Measurements from ENCODE around the gene TMEM45A. TPM values are rescaled to one million over a fixed set of nuclear protein-coding genes. Genes with fewer than 3 reads are reported as not detected.

Gene TMEM45A
- polyA plus RNA-seq, 1 of the 3 experiments (the other 2 are of a cell fraction): 6.4 TPM

GRCh38 chr3:100609305-100609704 lies 116.9 kb downstream of the TMEM45A start, which contains the start of gene ADGRG7:
ADGRG7 (plus strand) TSS chr3:100609601; CDS start chr3:100609857, 256 bp downstream.
- H3K79me2 ChIP-seq (ENCODE audit: insufficient read depth): no peaks in the 10 kb centered on the region
- no peaks in the 10 kb centered on the region for H4K20me1 ChIP-seq (ENCODE audit: insufficient read depth)
- WGBS (ENCODE audit: low lambda C conversion rate): 50% methylated on average over 2 of the region's 2 CpGs
- no peaks in the 10 kb centered on the region for H3F3A ChIP-seq (replicated peaks; ENCODE audit: insufficient read depth)
- TF ChIP-seq MEF2A (IDR thresholded peaks at IDR 0.05; ENCODE audit: borderline replicate concordance, low read depth) (no peak), NFIC (IDR thresholded peaks at IDR 0.05; ENCODE audit: borderline replicate concordance) (no peak), MAX (IDR thresholded peaks at IDR 0.05; ENCODE audit: low read depth) (no peak), EZH2phosphoT487 (IDR thresholded peaks at IDR 0.05; ENCODE audit: borderline replicate concordance, low read depth) (no peak)
- no peaks in the 10 kb centered on the region; a peak in 1 of 4 replicates for H3K4me1 ChIP-seq (ENCODE audit: control insufficient read depth in 1 of 2, insufficient read depth in 2 of 2, low read depth in 1 of 2, low read length in 1 of 2)
- H3K9ac ChIP-seq: no peak within 1 kb of the TSS
- DNase-seq: no peak
- no peak within 1 kb of the TSS for H2AFZ ChIP-seq (ENCODE audit: low read depth)
- CTCF ChIA-PET: no interaction called here
- POLR2A ChIA-PET: no interaction called here
- no peak within 1 kb of the TSS for H3K4me3 ChIP-seq (ENCODE audit: low read depth in 2 of 2, low read length in 1 of 2)
- H3K27me3 ChIP-seq (ENCODE audit: insufficient read depth): 0 out of 2 replicates have a peak, but pooled peaks cover 11% of the 10 kb centered on the region
- no peaks in the 10 kb centered on the region for H3K9me3 ChIP-seq
- no peak within 1 kb of the TSS for H3K27ac ChIP-seq (ENCODE audit: low read depth in 2 of 2, low read length in 1 of 2)
- H3K9me2 ChIP-seq: no peaks in the 10 kb centered on the region
- H3K4me2 ChIP-seq: no peak within 1 kb of the TSS
- H3K36me3 ChIP-seq (replicated peaks in 1 of 2; ENCODE audit: control insufficient read depth in 1 of 2, insufficient read depth in 2 of 2, low read length in 1 of 2): no peaks in the 10 kb centered on the region

- no peak for TF ChIP-seq MEF2A (IDR thresholded peaks at IDR 0.05; ENCODE audit: borderline replicate concordance, low read depth)
- no peak for TF ChIP-seq USF1 (IDR thresholded peaks at IDR 0.05; ENCODE audit: borderline replicate concordance, low read depth)
- TF ChIP-seq ELF1 (IDR thresholded peaks at IDR 0.05): no peak
- no peak for TF ChIP-seq TEAD4 (IDR thresholded peaks at IDR 0.05; ENCODE audit: borderline replicate concordance, insufficient read depth)
- TF ChIP-seq POLR2AphosphoS5 (IDR thresholded peaks at IDR 0.05; ENCODE audit: low read depth, low read length): no peak
- TF ChIP-seq GATA2 (CRISPR knock-in tag; IDR thresholded peaks at IDR 0.05): no peak
- TF ChIP-seq PBX3 (IDR thresholded peaks at IDR 0.05): no peak
- TF ChIP-seq GABPA (IDR thresholded peaks at IDR 0.05; ENCODE audit: low read depth): no peak
- no peak for TF ChIP-seq RCOR1 (IDR thresholded peaks at IDR 0.05; ENCODE audit: low read length)
- TF ChIP-seq EZH2phosphoT487 (IDR thresholded peaks at IDR 0.05; ENCODE audit: borderline replicate concordance, low read depth): no peak
- no peak for TF ChIP-seq JUND (IDR thresholded peaks at IDR 0.05)
- no peak for TF ChIP-seq CHD2 (IDR thresholded peaks at IDR 0.05; ENCODE audit: low read length, partially characterized antibody)
- no peak for TF ChIP-seq FOXJ3 (CRISPR knock-in tag; IDR thresholded peaks at IDR 0.05)
- TF ChIP-seq TCF12 (IDR thresholded peaks at IDR 0.05): no peak
- TF ChIP-seq NFIC (IDR thresholded peaks at IDR 0.05; ENCODE audit: borderline replicate concordance): no peak
- TF ChIP-seq ZBTB33 (IDR thresholded peaks at IDR 0.05; ENCODE audit: borderline replicate concordance, low read depth): no peak
- no peak for TF ChIP-seq USF2 (IDR thresholded peaks at IDR 0.05; ENCODE audit: borderline replicate concordance, low read depth, low read length)
- no peak for TF ChIP-seq RFX5 (IDR thresholded peaks at IDR 0.05; ENCODE audit: low read length)
- TF ChIP-seq EP300 (IDR thresholded peaks at IDR 0.05; ENCODE audit: borderline replicate concordance in 1 of 2, low read depth in 1 of 2, low read length in 1 of 2): no peak
- Histone ChIP-seq H3K9me3 (no peaks in the 10 kb centered on the region), H4K20me1 (ENCODE audit: insufficient read depth) (no peaks in the 10 kb centered on the region), H3F3A (replicated peaks; ENCODE audit: insufficient read depth) (no peaks in the 10 kb centered on the region), H3K4me1 (ENCODE audit: control insufficient read depth in 1 of 2, insufficient read depth in 2 of 2, low read depth in 1 of 2, low read length in 1 of 2) (no peaks in the 10 kb centered on the region; a peak in 1 of 4 replicates), H3K79me2 (ENCODE audit: insufficient read depth) (no peaks in the 10 kb centered on the region), H3K9ac (no peak overlapping the region), H3K36me3 (replicated peaks in 1 of 2; ENCODE audit: control insufficient read depth in 1 of 2, insufficient read depth in 2 of 2, low read length in 1 of 2) (no peaks in the 10 kb centered on the region), H3K27ac (ENCODE audit: low read depth in 2 of 2, low read length in 1 of 2) (no peak overlapping the region), H3K4me2 (no peak overlapping the region), H3K9me2 (no peaks in the 10 kb centered on the region), H2AFZ (ENCODE audit: low read depth) (no peak overlapping the region), H3K27me3 (ENCODE audit: insufficient read depth) (0 out of 2 replicates have a peak, but pooled peaks cover 11% of the 10 kb centered on the region), H3K4me3 (ENCODE audit: low read depth in 2 of 2, low read length in 1 of 2) (no peak overlapping the region)
- 29% methylated on average over 2 of the region's 2 CpGs for WGBS (ENCODE audit: low lambda C conversion rate)
- POLR2A ChIA-PET: no interaction called here
- CTCF ChIA-PET: no interaction called here
- no peak for DNase-seq
These were observed 117.5 kb downstream of the TMEM45A start for GRCh38 chr3:100609963-100610362.
